Measurements from ENCODE around the gene CRTC2. TPM values are rescaled to one million over a fixed set of nuclear protein-coding genes. Genes with fewer than 3 reads are reported as not detected.
"Not testable (repeated sequence)": the region's sequence is repeated elsewhere in the genome, so short reads cannot be mapped to it uniquely, and the experiment has no call there.

CRTC2 gene
- total and polyA plus RNA-seq, 4 donors: 17.7 to 48.7 (median 42.6) TPM

GRCh38 chr1:153906396-153906795, 52.0 kb downstream of the CRTC2 start:
- 96 to 100% methylated on average over 1 of the region's 1 CpG for WGBS, 2 donors
- peaks cover 0 to 5% (median 3%) of the 10 kb centered on the region in 4 donors for H3K36me3 ChIP-seq (ENCODE audit: control insufficient read depth in 4 of 4, insufficient read depth in 4 of 4, low read length in 4 of 4)
- ATAC-seq (ENCODE audit: insufficient read depth, low FRiP score): no peak
- no peak for DNase-seq
- no peak overlapping the region for H3K9ac ChIP-seq (ENCODE audit: insufficient read depth in 1 of 2, low read length in 2 of 2)
- H3K9me3 ChIP-seq (ENCODE audit: control insufficient read depth in 4 of 4, insufficient read depth in 3 of 4, low read length in 3 of 4): no peaks in the 10 kb centered on the region
- no peak for TF ChIP-seq CTCF (IDR thresholded peaks at IDR 0.05; ENCODE audit: control extremely low read depth, extremely low read depth)
- H3K27ac ChIP-seq (ENCODE audit: low read depth in 1 of 2, low read length in 1 of 2): no peak overlapping the region
- H3K27me3 ChIP-seq (ENCODE audit: control insufficient read depth in 3 of 3, insufficient read depth in 3 of 3, low read length in 2 of 3): no peaks in the 10 kb centered on the region
- H3K4me3 ChIP-seq: no peak overlapping the region
- H3K4me1 ChIP-seq (ENCODE audit: control insufficient read depth in 5 of 5, insufficient read depth in 5 of 5, low read length in 5 of 5): peaks cover 0 to 3% (median 0%) of the 10 kb centered on the region in 5 donors

- not testable (repeated sequence) for H3K9ac ChIP-seq (ENCODE audit: insufficient read depth in 1 of 2, low read length in 2 of 2); ATAC-seq (ENCODE audit: insufficient read depth, low FRiP score); DNase-seq; H3K27ac ChIP-seq (ENCODE audit: low read depth in 1 of 2, low read length in 1 of 2); H3K27me3 ChIP-seq (ENCODE audit: control insufficient read depth in 3 of 3, insufficient read depth in 3 of 3, low read length in 2 of 3); H3K36me3 ChIP-seq (ENCODE audit: control insufficient read depth in 4 of 4, insufficient read depth in 4 of 4, low read length in 4 of 4); H3K4me1 ChIP-seq (ENCODE audit: control insufficient read depth in 5 of 5, insufficient read depth in 5 of 5, low read length in 5 of 5); H3K4me3 ChIP-seq; H3K9me3 ChIP-seq (ENCODE audit: control insufficient read depth in 4 of 4, insufficient read depth in 3 of 4, low read length in 3 of 4)
- WGBS, 2 donors: 95 to 98% methylated on average over 8 of the region's 8 CpGs
These were observed 52.5 kb downstream of the CRTC2 start for GRCh38 chr1:153905908-153906307.

GRCh38 chr1:153903841-153904455, 54.5 kb downstream of the CRTC2 start:
- no peak for TF ChIP-seq CTCF (IDR thresholded peaks at IDR 0.05; ENCODE audit: control extremely low read depth, extremely low read depth)
- 87 to 94% methylated on average over 14 of the region's 14 CpGs for WGBS, 2 donors
- Histone ChIP-seq H3K27me3 (ENCODE audit: control insufficient read depth in 3 of 3, insufficient read depth in 3 of 3, low read length in 2 of 3) (no peaks in the 10 kb centered on the region), H3K9ac (ENCODE audit: insufficient read depth in 1 of 2, low read length in 2 of 2) (no peak overlapping the region), H3K27ac (ENCODE audit: low read depth in 1 of 2, low read length in 1 of 2) (no peak overlapping the region), H3K4me1 (ENCODE audit: control insufficient read depth in 5 of 5, insufficient read depth in 5 of 5, low read length in 5 of 5) (peaks cover 0 to 8% (median 0%) of the 10 kb centered on the region in 5 donors), H3K9me3 (ENCODE audit: control insufficient read depth in 4 of 4, insufficient read depth in 3 of 4, low read length in 3 of 4) (no peaks in the 10 kb centered on the region), H3K36me3 (ENCODE audit: control insufficient read depth in 4 of 4, insufficient read depth in 4 of 4, low read length in 4 of 4) (peaks cover 0 to 5% (median 2%) of the 10 kb centered on the region in 4 donors), H3K4me3 (no peak overlapping the region)
- DNase-seq (no peak), ATAC-seq (ENCODE audit: insufficient read depth, low FRiP score) (no peak)

GRCh38 chr1:153899509-153899908, 58.9 kb downstream of the CRTC2 start:
- no peaks in the 10 kb centered on the region for H3K27me3 ChIP-seq (ENCODE audit: control insufficient read depth in 3 of 3, insufficient read depth in 3 of 3, low read length in 2 of 3)
- TF ChIP-seq CTCF (IDR thresholded peaks at IDR 0.05; ENCODE audit: control extremely low read depth, extremely low read depth): no peak
- peaks cover 0 to 8% (median 0%) of the 10 kb centered on the region in 5 donors for H3K4me1 ChIP-seq (ENCODE audit: control insufficient read depth in 5 of 5, insufficient read depth in 5 of 5, low read length in 5 of 5)
- no peak overlapping the region for H3K27ac ChIP-seq (ENCODE audit: low read depth in 1 of 2, low read length in 1 of 2)
- no peak overlapping the region for H3K9ac ChIP-seq (ENCODE audit: insufficient read depth in 1 of 2, low read length in 2 of 2)
- H3K36me3 ChIP-seq (ENCODE audit: control insufficient read depth in 4 of 4, insufficient read depth in 4 of 4, low read length in 4 of 4): peaks cover 3 to 7% (median 5%) of the 10 kb centered on the region in 4 donors
- ATAC-seq (ENCODE audit: insufficient read depth, low FRiP score): no peak
- WGBS, 2 donors: 80 to 95% methylated on average over 6 of the region's 6 CpGs
- no peaks in the 10 kb centered on the region for H3K9me3 ChIP-seq (ENCODE audit: control insufficient read depth in 4 of 4, insufficient read depth in 3 of 4, low read length in 3 of 4)
- DNase-seq: no peak
- no peak overlapping the region for H3K4me3 ChIP-seq

Small RNAs within 50 kb of the gene (small RNA-seq; reads per million reads assigned to genes)
- 0.06 reads per million for gene MIR6737 (ENCODE audit: low replicate concordance)

Other genes starting within 250 kb of the CRTC2 start
- gene INTS3, start 230.6 kb downstream of the CRTC2 start, total RNA-seq: 10 to 100 TPM; 63.5 to 70.4 TPM
- 10 to 100 TPM; 31.3 to 38.6 TPM for gene INTS3, start 230.6 kb downstream of the CRTC2 start, polyA plus RNA-seq
- gene SLC27A3, start 183.2 kb downstream of the CRTC2 start, total RNA-seq: 100 to 1,000 TPM in 1 of 2 donors, 10 to 100 TPM in 1; 15.8 to 162 TPM
- 100 to 1,000 TPM in 1 of 2 donors, 10 to 100 TPM in 1; 53.9 to 223 TPM for gene SLC27A3, start 183.2 kb downstream of the CRTC2 start, polyA plus RNA-seq
- 10 to 100 TPM; 20.8 to 41.7 TPM for gene GATAD2B, start 35.6 kb downstream of the CRTC2 start, total RNA-seq
- 1 to 10 TPM; 4.6 to 6.0 TPM for gene GATAD2B, start 35.6 kb downstream of the CRTC2 start, polyA plus RNA-seq
- 10 to 100 TPM; 40.5 to 84.7 TPM for gene DENND4B, start 11.9 kb downstream of the CRTC2 start, total RNA-seq
- gene DENND4B, start 11.9 kb downstream of the CRTC2 start, polyA plus RNA-seq: 10 to 100 TPM; 57.2 to 61.6 TPM
- 100 to 1,000 TPM in 1 of 2 donors, 10 to 100 TPM in 1; 73.4 to 141 TPM for gene SLC39A1, start 4.9 kb upstream of the CRTC2 start, total RNA-seq
- gene SLC39A1, start 4.9 kb upstream of the CRTC2 start, polyA plus RNA-seq: 100 to 1,000 TPM; 103 to 247 TPM
- 10 to 100 TPM; 13.6 to 21.8 TPM for gene CREB3L4, start 9.3 kb upstream of the CRTC2 start, total RNA-seq
- 10 to 100 TPM in 1 of 2 donors, 1 to 10 TPM in 1; 9.5 to 13.7 TPM for gene CREB3L4, start 9.3 kb upstream of the CRTC2 start, polyA plus RNA-seq
- 100 to 1,000 TPM; 105 to 146 TPM for gene JTB, start 19.1 kb upstream of the CRTC2 start, total RNA-seq
- gene JTB, start 19.1 kb upstream of the CRTC2 start, polyA plus RNA-seq: 100 to 1,000 TPM; 206 to 230 TPM
- 100 to 1,000 TPM in 1 of 2 donors, 10 to 100 TPM in 1; 54.6 to 105 TPM for gene RAB13, start 27.7 kb upstream of the CRTC2 start, total RNA-seq
- gene RAB13, start 27.7 kb upstream of the CRTC2 start, polyA plus RNA-seq: 100 to 1,000 TPM; 171 to 229 TPM
- 1,000 to 10,000 TPM; 1,333 to 1,488 TPM for gene RPS27, start 32.1 kb upstream of the CRTC2 start, total RNA-seq
- 1,000 to 10,000 TPM; 5,278 to 9,554 TPM for gene RPS27, start 32.1 kb upstream of the CRTC2 start, polyA plus RNA-seq
- under 1 TPM; 0.09 to 0.26 TPM for gene NUP210L, start 196.5 kb upstream of the CRTC2 start, total RNA-seq
- gene NUP210L, start 196.5 kb upstream of the CRTC2 start, polyA plus RNA-seq: under 1 TPM; 0.03 to 0.08 TPM
- gene TPM3, start 233.5 kb upstream of the CRTC2 start, total RNA-seq: 100 to 1,000 TPM; 164 to 433 TPM
- 100 to 1,000 TPM; 178 to 482 TPM for gene TPM3, start 233.5 kb upstream of the CRTC2 start, polyA plus RNA-seq
- 1 to 10 TPM; 3.2 to 5.4 TPM for gene CFAP141, start 247.7 kb upstream of the CRTC2 start, total RNA-seq
- gene CFAP141, start 247.7 kb upstream of the CRTC2 start, polyA plus RNA-seq: 1 to 10 TPM; 3.7 to 8.4 TPM

Data from lung (tissue), 13 donors.